Mammary epithelial cell (primary cell): Measurements from ENCODE around the gene CFAP69.

Experiments
- EZH2 ChIP-seq: IDR thresholded peaks from 2 replicates; pipeline ENCODE4 v1.6.1; 2012; ENCODE audit warnings: low read length, inconsistent platforms, borderline replicate concordance
- TF ChIP-seq, protein P1 (sequence below), 2 donors: IDR thresholded peaks in 1 of 2; conservative IDR thresholded peaks in 1 of 2; 2 replicates each; pipeline ENCODE4 v1.5.1; 2011 to 2012; ENCODE audit warnings: inconsistent platforms in 2 of 2, low read length in 2 of 2, mild to moderate bottlenecking in 2 of 2, control low read depth in 1 of 2, low read depth in 1 of 2; ENCODE audit not compliant: insufficient read depth in 1 of 2; ENCODE audit errors: extremely low read depth in 1 of 2

DNA sequence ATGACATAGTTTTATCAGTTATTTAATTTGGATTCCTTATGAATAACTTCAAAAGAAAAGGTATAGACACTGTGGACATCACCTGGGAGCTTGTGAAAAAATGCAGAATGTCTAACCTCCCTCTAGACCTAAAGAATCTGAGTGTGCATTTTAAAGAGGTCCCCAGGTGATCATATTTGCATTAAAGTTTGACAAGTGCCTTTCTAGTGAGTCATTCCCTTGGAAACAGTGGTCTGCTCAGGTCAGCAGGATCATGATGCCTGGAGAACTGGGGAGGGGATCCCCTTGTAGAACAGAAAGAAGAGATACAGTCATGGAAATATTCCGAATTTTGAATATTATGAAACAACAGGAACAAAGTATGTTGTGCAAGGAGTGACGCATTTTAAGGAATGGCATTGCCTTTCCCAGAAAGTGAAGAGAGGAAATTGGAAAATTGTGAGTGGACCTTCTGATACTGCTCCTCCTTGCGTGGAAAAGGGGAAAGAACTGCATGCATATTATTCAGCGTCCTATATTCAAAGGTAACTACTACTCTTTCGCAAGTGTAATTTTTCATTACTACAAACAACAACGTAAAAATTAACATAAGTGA is 28.8 kb upstream of the CFAP69 start:
- TF ChIP-seq, protein P1, sequence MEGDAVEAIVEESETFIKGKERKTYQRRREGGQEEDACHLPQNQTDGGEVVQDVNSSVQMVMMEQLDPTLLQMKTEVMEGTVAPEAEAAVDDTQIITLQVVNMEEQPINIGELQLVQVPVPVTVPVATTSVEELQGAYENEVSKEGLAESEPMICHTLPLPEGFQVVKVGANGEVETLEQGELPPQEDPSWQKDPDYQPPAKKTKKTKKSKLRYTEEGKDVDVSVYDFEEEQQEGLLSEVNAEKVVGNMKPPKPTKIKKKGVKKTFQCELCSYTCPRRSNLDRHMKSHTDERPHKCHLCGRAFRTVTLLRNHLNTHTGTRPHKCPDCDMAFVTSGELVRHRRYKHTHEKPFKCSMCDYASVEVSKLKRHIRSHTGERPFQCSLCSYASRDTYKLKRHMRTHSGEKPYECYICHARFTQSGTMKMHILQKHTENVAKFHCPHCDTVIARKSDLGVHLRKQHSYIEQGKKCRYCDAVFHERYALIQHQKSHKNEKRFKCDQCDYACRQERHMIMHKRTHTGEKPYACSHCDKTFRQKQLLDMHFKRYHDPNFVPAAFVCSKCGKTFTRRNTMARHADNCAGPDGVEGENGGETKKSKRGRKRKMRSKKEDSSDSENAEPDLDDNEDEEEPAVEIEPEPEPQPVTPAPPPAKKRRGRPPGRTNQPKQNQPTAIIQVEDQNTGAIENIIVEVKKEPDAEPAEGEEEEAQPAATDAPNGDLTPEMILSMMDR (conservative IDR thresholded peaks at IDR 0.05 in 1 of 2, IDR thresholded peaks at IDR 0.05 in 1 of 2; ENCODE audit: extremely low read depth in 1 of 2, insufficient read depth in 1 of 2, low read depth in 1 of 2, low read length in 2 of 2): no peak
- TF ChIP-seq EZH2: no peak
